Stomach (tissue), 4 donors: Measurements from ENCODE around the gene CLEC5A.

Source experiments
- CTCF ChIP-seq, 7 experiments: fragments of 450-650 bp in 4 of 7; fragments of 200-600 bp in 3 of 7; sonication (generic) in 3 of 7; IDR thresholded peaks; one replicate each; pipeline ENCODE4 v1.5.1; 2016 to 2019; ENCODE audit warnings: antibody characterized with exemption in 7 of 7, control low read depth in 2 of 7, mild to moderate bottlenecking in 1 of 7
- EP300 ChIP-seq: sonication (generic); formaldehyde crosslinking; IDR thresholded peaks from one replicate; pipeline ENCODE4 v1.6.1; 2017; ENCODE audit warnings: antibody characterized with exemption
- POLR2A ChIP-seq, 4 donors: fragments of 450-650 bp; IDR thresholded peaks; one replicate each; pipeline ENCODE4 v1.6.1; 2016; ENCODE audit warnings: antibody characterized with exemption in 4 of 4, control low read depth in 2 of 4, mild to moderate bottlenecking in 1 of 4, moderate library complexity in 1 of 4
- POLR2AphosphoS5 ChIP-seq, 3 donors: sonication (generic); formaldehyde crosslinking; IDR thresholded peaks; one replicate each; pipeline ENCODE4 v1.6.1; 2016; ENCODE audit warnings: antibody characterized with exemption in 3 of 3

GRCh38 chr7:141950806-141951205 lies 4.0 kb upstream of the CLEC5A start:
- TF ChIP-seq CTCF (IDR thresholded peaks at IDR 0.05) (no peak), POLR2AphosphoS5 (IDR thresholded peaks at IDR 0.05) (no peak), POLR2A (IDR thresholded peaks at IDR 0.05) (no peak), EP300 (no peak)
